ENCODE results near the gene MAPK7.

DNA sequence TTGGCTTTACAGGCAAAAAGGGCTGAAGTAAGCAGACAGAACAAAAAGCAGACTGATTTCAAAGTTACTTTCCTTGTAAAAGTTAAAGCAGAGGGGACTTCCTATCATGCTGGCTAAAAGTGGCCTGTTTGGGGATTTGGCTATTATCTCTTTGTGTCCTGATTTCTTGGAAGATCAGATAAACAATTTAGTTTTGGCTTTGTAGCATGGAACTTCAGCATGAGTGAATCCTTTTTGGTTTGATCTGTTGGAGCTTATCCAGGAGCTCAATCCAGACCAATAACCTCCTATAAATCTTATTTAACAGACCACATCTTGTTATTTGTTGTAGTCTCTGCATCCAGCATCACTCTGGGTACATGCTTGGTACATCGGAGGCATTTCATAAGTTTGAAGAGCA is 23.9 kb downstream of the MAPK7 start:
- TF ChIP-seq, protein P1, sequence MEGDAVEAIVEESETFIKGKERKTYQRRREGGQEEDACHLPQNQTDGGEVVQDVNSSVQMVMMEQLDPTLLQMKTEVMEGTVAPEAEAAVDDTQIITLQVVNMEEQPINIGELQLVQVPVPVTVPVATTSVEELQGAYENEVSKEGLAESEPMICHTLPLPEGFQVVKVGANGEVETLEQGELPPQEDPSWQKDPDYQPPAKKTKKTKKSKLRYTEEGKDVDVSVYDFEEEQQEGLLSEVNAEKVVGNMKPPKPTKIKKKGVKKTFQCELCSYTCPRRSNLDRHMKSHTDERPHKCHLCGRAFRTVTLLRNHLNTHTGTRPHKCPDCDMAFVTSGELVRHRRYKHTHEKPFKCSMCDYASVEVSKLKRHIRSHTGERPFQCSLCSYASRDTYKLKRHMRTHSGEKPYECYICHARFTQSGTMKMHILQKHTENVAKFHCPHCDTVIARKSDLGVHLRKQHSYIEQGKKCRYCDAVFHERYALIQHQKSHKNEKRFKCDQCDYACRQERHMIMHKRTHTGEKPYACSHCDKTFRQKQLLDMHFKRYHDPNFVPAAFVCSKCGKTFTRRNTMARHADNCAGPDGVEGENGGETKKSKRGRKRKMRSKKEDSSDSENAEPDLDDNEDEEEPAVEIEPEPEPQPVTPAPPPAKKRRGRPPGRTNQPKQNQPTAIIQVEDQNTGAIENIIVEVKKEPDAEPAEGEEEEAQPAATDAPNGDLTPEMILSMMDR (conservative IDR thresholded peaks at IDR 0.05) = no peak
- no peak for TF ChIP-seq EZH2 (IDR thresholded peaks at IDR 0.05; ENCODE audit: low read depth)
